HG03039 (cell line): Measurements from ENCODE around the gene LTC4S.

Experiments
- ATAC-seq: cut with Tn5 transposase; IDR thresholded peaks from one replicate; pipeline ENCODE4 v1.9.1; 2021; ENCODE audit warnings: mild to moderate bottlenecking, moderate library complexity; ENCODE audit not compliant: unreplicated experiment

LTC4S gene

DNA sequence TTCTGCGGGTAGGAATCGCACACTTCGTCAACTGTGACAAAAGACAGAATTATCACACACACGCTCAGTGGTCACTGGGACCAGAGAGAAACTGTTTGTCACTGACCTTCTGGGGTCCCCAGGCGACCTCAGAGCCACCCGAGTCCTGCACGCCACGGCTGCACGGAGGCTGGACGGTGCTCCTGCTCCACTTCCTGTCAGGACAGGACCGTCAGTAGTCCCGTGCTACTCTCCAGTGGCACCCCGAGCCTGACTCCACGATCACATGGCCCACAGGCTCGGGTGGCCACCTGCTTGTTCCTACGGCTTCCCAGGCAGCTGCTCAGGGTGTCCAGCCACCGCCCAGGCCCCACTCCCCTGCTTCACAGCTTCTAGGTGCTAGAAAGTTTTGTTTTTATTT lies 47.0 kb downstream of the LTC4S start:
- ATAC-seq: no peak

DNA sequence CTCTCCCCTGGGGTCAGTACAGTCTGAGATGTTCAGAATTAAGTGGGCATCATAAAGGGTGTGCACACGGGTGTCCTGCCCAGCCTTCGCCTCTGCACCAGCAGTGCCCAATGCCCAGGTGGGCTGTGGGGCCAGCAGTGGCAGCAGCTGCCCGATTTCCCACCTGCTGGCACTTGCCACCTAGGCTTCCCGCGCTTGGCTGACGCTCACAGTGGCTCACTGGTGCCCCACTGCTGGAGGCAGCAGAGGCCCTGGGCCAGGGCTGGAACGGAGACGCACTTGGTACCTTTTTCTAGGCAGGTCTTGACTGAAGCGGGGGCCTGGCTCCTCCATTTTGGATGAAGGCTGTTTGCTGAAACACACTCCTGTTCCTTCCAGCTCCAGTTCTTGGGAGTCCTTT lies 47.8 kb downstream of the LTC4S start:
- ATAC-seq: no peak
